ENCODE data around the gene SLC12A3. TPM values are rescaled to one million over a fixed set of nuclear protein-coding genes. Genes with fewer than 3 reads are reported as not detected.
"Not testable (repeated sequence)": the region's sequence is repeated elsewhere in the genome, so short reads cannot be mapped to it uniquely, and the experiment has no call there.

Gene SLC12A3
- total RNA-seq, 6 experiments from 2014 or later = not detected

GRCh38 chr16:56882077-56882800, 17.2 kb downstream of the SLC12A3 start:
- DNase-seq = no peak
- no peak overlapping the region for H3K4me3 Mint-ChIP-seq
- H3K9me3 Mint-ChIP-seq = no peaks in the 10 kb centered on the region
- H3K36me3 Mint-ChIP-seq (ENCODE audit: low read depth) = no peaks in the 10 kb centered on the region
- TF ChIP-seq CTCF (IDR thresholded peaks at IDR 0.05) = no peak
- H3K4me1 Mint-ChIP-seq (ENCODE audit: low read depth) = no peaks in the 10 kb centered on the region
- peaks cover 17% of the 10 kb centered on the region for H3K27me3 Mint-ChIP-seq (ENCODE audit: insufficient read depth)
- no peak overlapping the region for H3K27ac Mint-ChIP-seq

GRCh38 chr16:56883586-56883985, 18.6 kb downstream of the SLC12A3 start:
- H3K27ac Mint-ChIP-seq = no peak overlapping the region
- no peak overlapping the region for H3K4me3 Mint-ChIP-seq
- H3K4me1 Mint-ChIP-seq (ENCODE audit: low read depth) = no peaks in the 10 kb centered on the region
- H3K9me3 Mint-ChIP-seq = no peaks in the 10 kb centered on the region
- no peak for TF ChIP-seq CTCF (IDR thresholded peaks at IDR 0.05)
- H3K27me3 Mint-ChIP-seq (ENCODE audit: insufficient read depth) = peaks cover 19% of the 10 kb centered on the region
- no peak for DNase-seq
- no peaks in the 10 kb centered on the region for H3K36me3 Mint-ChIP-seq (ENCODE audit: low read depth)

- no peak for TF ChIP-seq CTCF (IDR thresholded peaks at IDR 0.05)
- Mint-ChIP-seq H3K9me3 (no peaks in the 10 kb centered on the region), H3K4me1 (ENCODE audit: low read depth) (no peaks in the 10 kb centered on the region), H3K4me3 (no peak overlapping the region), H3K27ac (no peak overlapping the region), H3K36me3 (ENCODE audit: low read depth) (no peaks in the 10 kb centered on the region), H3K27me3 (ENCODE audit: insufficient read depth) (peaks cover 19% of the 10 kb centered on the region)
- no peak for DNase-seq
These were observed 19.1 kb downstream of the SLC12A3 start for GRCh38 chr16:56884026-56884582.

GRCh38 chr16:56884929-56885328, 19.9 kb downstream of the SLC12A3 start:
- H3K27ac Mint-ChIP-seq; H3K36me3 Mint-ChIP-seq (ENCODE audit: low read depth); H3K4me1 Mint-ChIP-seq (ENCODE audit: low read depth); H3K9me3 Mint-ChIP-seq; H3K4me3 Mint-ChIP-seq; DNase-seq: not testable (repeated sequence)
- peaks cover 16% of the 10 kb centered on the region for H3K27me3 Mint-ChIP-seq (ENCODE audit: insufficient read depth)

GRCh38 chr16:56885446-56886162, 20.6 kb downstream of the SLC12A3 start:
- H3K27ac Mint-ChIP-seq = no peak overlapping the region
- DNase-seq = no peak
- TF ChIP-seq CTCF (IDR thresholded peaks at IDR 0.05) = no peak
- no peak overlapping the region for H3K4me3 Mint-ChIP-seq
- H3K9me3 Mint-ChIP-seq = no peaks in the 10 kb centered on the region
- H3K36me3 Mint-ChIP-seq (ENCODE audit: low read depth) = no peaks in the 10 kb centered on the region
- no peaks in the 10 kb centered on the region for H3K4me1 Mint-ChIP-seq (ENCODE audit: low read depth)
- peaks cover 16% of the 10 kb centered on the region for H3K27me3 Mint-ChIP-seq (ENCODE audit: insufficient read depth)

- H3K4me3 Mint-ChIP-seq = no peak overlapping the region
- H3K27ac Mint-ChIP-seq = no peak overlapping the region
- H3K27me3 Mint-ChIP-seq (ENCODE audit: insufficient read depth) = peaks cover 20% of the 10 kb centered on the region
- DNase-seq = no peak
- no peaks in the 10 kb centered on the region for H3K9me3 Mint-ChIP-seq
- TF ChIP-seq CTCF (IDR thresholded peaks at IDR 0.05) = no peak
- no peaks in the 10 kb centered on the region for H3K4me1 Mint-ChIP-seq (ENCODE audit: low read depth)
- H3K36me3 Mint-ChIP-seq (ENCODE audit: low read depth) = no peaks in the 10 kb centered on the region
These were observed 21.3 kb downstream of the SLC12A3 start for GRCh38 chr16:56886296-56886695.
